Endodermal cell (in vitro differentiated cells): ENCODE measurements around the gene OSBPL5. TPM values are rescaled to one million over a fixed set of nuclear protein-coding genes. Genes with fewer than 3 reads are reported as not detected.

ENCODE experiments used
- DNase-seq: peaks from one replicate; pipeline ENCODE4 v3.0.0-alpha.2; 2017
- H3K27ac ChIP-seq: 2 replicates; pipeline ENCODE4 v1.5.1; 2013; ENCODE audit warnings: mild to moderate bottlenecking, low read depth, low read length, moderate library complexity
- H3K27me3 ChIP-seq: 2 replicates; pipeline ENCODE4 v1.6.1; 2013; ENCODE audit warnings: mild to moderate bottlenecking, low read length, moderate library complexity; ENCODE audit not compliant: insufficient read depth, control insufficient read depth, poor library complexity, severe bottlenecking
- H3K36me3 ChIP-seq: 2 replicates; pipeline ENCODE4 v1.7.0; 2013; ENCODE audit warnings: mild to moderate bottlenecking, low read length, moderate library complexity; ENCODE audit not compliant: control insufficient read depth, insufficient read depth
- H3K4me1 ChIP-seq: one replicate; pipeline ENCODE4 v1.7.0; 2013; ENCODE audit warnings: low read length; ENCODE audit not compliant: control insufficient read depth, insufficient read depth
- H3K4me3 ChIP-seq: 2 replicates; pipeline ENCODE4 v1.5.1; 2013; ENCODE audit warnings: mild to moderate bottlenecking, low read length, moderate library complexity
- H3K9ac ChIP-seq: 2 replicates; pipeline ENCODE4 v1.6.1; 2013; ENCODE audit warnings: mild to moderate bottlenecking, low read length, moderate library complexity; ENCODE audit not compliant: poor library complexity, severe bottlenecking; ENCODE audit errors: extremely low read depth
- H3K9me3 ChIP-seq: 2 replicates; pipeline ENCODE4 v1.6.1; 2013; ENCODE audit warnings: mild to moderate bottlenecking, low read length, moderate library complexity; ENCODE audit not compliant: control insufficient read depth
- H3K27ac Mint-ChIP-seq: 2 replicates; pipeline ENCODE4 v1.8.0; 2020; ENCODE audit warnings: mixed read lengths
- H3K27me3 Mint-ChIP-seq: 2 replicates; pipeline ENCODE4 v1.8.0; 2021; ENCODE audit warnings: mild to moderate bottlenecking, mixed read lengths; ENCODE audit not compliant: insufficient read depth
- H3K36me3 Mint-ChIP-seq: 2 replicates; pipeline ENCODE4 v1.8.0; 2020; ENCODE audit warnings: low read depth, mixed read lengths
- H3K4me1 Mint-ChIP-seq: 2 replicates; pipeline ENCODE4 v1.8.0; 2020; ENCODE audit warnings: mixed read lengths
- H3K4me3 Mint-ChIP-seq: 2 replicates; pipeline ENCODE4 v1.8.0; 2020; ENCODE audit warnings: mild to moderate bottlenecking, moderate library complexity, mixed read lengths
- H3K9me3 Mint-ChIP-seq: 2 replicates; pipeline ENCODE4 v1.8.0; 2020; ENCODE audit warnings: mild to moderate bottlenecking, mixed read lengths
- WGBS, 2 experiments: methylation state at CpG; one replicate each; pipeline versions ENCODE4 v1.1.5 to v1.1.7; 2013; ENCODE audit warnings: missing lambda C conversion rate in 2 of 2, mixed read lengths in 1 of 2; ENCODE audit not compliant: insufficient coverage in 1 of 2, insufficient read length in 1 of 2; 5-methylcytosine and 5-hydroxymethylcytosine counted together
- total RNA-seq, 2 donors: library from RNA; stranded (reverse); fragmentation: NEBNext Ultra II Directional in 1 of 2; extraction: Animal tissue kit (Norgen Biotek cat#: 25700) in 1 of 2; gene quantifications; 2 replicates in 1 of 2; 3 replicates in 1 of 2; pipeline ENCODE4 v1.2.1, GENCODE V29; 2021
- TF ChIP-seq, protein P1 (sequence below): fragments of 200-600 bp; sonication (generic); conservative IDR thresholded peaks from 2 replicates; pipeline ENCODE4 v1.5.0; 2021; ENCODE audit warnings: antibody characterized with exemption, mild to moderate bottlenecking

OSBPL5 gene
- total RNA-seq, 2 donors from 2014 or later, result 1.2 to 4.8 TPM

DNA sequence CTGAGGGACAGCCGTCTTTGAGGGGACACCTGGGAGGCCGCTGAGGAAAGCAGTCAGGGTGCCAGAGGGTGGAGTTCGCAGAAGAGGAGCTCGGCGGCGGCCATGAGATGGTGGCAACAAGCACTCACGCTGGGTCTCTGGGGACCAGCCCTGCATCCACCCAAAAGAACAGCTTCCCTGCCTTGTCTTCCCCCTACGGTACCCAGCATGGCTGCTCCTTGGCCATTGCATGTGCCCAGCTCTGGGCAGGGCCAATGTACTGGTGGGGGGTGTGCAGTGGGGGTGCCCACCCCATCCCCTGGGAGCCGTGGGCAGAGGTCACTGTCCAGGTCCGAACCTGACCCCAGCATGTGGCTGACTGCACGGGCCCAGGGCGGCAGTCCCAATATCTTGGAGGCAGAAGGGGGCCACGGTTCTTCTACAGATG is 42.3 kb downstream of the OSBPL5 start:
- WGBS, 2 experiments, result 93 to 100% methylated on average over 3 to 13 of the region's 13 CpGs
- no peak overlapping the region for H3K4me3 Mint-ChIP-seq
- H3K27me3 Mint-ChIP-seq, result peaks cover 4% of the 10 kb centered on the region
- Histone ChIP-seq H3K4me3 (no peak overlapping the region), H3K36me3 (no peaks in the 10 kb centered on the region), H3K27ac (no peak overlapping the region), H3K9me3 (no peaks in the 10 kb centered on the region), H3K9ac (no peak overlapping the region), H3K4me1 (no peaks in the 10 kb centered on the region), H3K27me3 (no peaks in the 10 kb centered on the region)
- H3K36me3 Mint-ChIP-seq, result peaks cover 11% of the 10 kb centered on the region
- TF ChIP-seq, protein P1, sequence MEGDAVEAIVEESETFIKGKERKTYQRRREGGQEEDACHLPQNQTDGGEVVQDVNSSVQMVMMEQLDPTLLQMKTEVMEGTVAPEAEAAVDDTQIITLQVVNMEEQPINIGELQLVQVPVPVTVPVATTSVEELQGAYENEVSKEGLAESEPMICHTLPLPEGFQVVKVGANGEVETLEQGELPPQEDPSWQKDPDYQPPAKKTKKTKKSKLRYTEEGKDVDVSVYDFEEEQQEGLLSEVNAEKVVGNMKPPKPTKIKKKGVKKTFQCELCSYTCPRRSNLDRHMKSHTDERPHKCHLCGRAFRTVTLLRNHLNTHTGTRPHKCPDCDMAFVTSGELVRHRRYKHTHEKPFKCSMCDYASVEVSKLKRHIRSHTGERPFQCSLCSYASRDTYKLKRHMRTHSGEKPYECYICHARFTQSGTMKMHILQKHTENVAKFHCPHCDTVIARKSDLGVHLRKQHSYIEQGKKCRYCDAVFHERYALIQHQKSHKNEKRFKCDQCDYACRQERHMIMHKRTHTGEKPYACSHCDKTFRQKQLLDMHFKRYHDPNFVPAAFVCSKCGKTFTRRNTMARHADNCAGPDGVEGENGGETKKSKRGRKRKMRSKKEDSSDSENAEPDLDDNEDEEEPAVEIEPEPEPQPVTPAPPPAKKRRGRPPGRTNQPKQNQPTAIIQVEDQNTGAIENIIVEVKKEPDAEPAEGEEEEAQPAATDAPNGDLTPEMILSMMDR, result no peak
- peaks cover 9% of the 10 kb centered on the region for H3K9me3 Mint-ChIP-seq
- no peak overlapping the region for H3K27ac Mint-ChIP-seq
- DNase-seq, result no peak
- no peaks in the 10 kb centered on the region for H3K4me1 Mint-ChIP-seq

DNA sequence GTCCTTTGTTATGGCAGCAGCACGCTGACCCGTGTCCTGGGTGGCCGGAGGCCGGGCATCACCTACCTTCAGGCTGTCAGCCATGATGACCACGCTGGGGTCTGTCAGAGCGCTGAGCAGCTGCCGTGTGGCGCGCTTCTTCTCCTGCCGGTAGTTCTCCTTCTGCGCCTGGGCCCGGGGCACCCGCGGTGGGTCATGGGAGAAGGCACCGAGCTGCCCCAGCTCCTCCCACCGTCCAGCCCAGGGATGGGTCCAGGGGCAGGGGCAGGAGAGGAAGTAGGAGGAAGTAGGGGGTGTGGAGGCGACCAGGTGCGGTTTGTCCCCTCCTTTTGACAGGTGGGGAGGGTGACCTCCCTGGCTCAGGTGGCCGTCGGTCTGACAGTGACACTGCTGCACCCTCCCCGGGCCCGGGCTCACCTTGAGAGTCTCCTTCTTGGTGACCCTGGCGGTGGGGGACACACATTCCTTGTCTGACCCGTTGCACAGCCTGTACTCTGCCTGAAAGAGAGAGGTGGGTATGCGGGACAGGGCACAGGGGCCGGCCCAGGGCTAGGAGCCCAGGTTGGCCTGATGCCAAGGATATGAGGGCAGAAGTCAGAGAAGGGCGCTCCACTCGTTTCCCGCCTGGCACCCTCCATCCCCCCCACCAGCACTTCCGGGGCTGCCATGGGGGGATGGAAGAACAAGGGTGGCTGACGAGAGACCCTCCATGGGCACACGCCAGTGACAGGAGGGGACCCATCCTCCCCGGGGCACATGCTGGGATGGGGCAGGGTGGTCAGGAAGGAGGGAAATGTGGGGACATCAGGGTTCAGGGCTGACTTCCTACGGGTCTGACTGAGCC is 43.0 kb downstream of the OSBPL5 start:
- Mint-ChIP-seq H3K27me3 (peaks cover 2% of the 10 kb centered on the region), H3K36me3 (peaks cover 17% of the 10 kb centered on the region), H3K4me1 (no peaks in the 10 kb centered on the region), H3K27ac (no peak overlapping the region), H3K4me3 (no peak overlapping the region), H3K9me3 (peaks cover 16% of the 10 kb centered on the region)
- peak; percentile 37 for DNase-seq
- no peak overlapping the region for H3K27ac ChIP-seq
- H3K4me1 ChIP-seq, result no peaks in the 10 kb centered on the region
- no peaks in the 10 kb centered on the region for H3K9me3 ChIP-seq
- TF ChIP-seq, protein P1, result no peak
- no peaks in the 10 kb centered on the region for H3K36me3 ChIP-seq
- H3K27me3 ChIP-seq, result no peaks in the 10 kb centered on the region
- WGBS, 2 experiments, result 93 to 94% methylated on average over 8 to 31 of the region's 34 CpGs
- no peak overlapping the region for H3K9ac ChIP-seq
- no peak overlapping the region for H3K4me3 ChIP-seq

DNA sequence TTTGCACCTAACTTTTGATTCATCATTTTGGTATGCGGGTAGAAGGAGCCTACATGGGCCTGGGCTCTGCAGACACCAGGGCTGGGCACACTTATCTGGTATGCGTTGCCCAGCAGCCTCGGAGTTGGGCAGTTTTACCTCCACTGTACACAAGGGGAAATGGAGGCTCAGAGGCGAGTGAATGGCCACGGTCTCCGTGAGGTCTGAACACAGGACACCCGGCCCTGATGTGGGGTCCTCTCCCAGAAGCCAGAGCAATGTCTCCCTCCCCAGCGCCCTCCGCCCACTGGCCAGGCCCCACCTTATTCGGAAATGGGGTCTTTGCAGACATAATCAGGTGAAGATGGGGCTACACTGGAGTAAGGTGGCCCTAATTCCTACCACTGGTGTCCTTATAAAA is 43.7 kb downstream of the OSBPL5 start:
- Mint-ChIP-seq H3K36me3 (peaks cover 21% of the 10 kb centered on the region), H3K4me1 (no peaks in the 10 kb centered on the region), H3K27me3 (peaks cover 2% of the 10 kb centered on the region), H3K27ac (no peak overlapping the region), H3K4me3 (no peak overlapping the region), H3K9me3 (peaks cover 23% of the 10 kb centered on the region)
- Histone ChIP-seq H3K36me3 (no peaks in the 10 kb centered on the region), H3K27me3 (no peaks in the 10 kb centered on the region), H3K4me3 (no peak overlapping the region), H3K4me1 (no peaks in the 10 kb centered on the region), H3K27ac (no peak overlapping the region), H3K9ac (no peak overlapping the region), H3K9me3 (peaks cover 2% of the 10 kb centered on the region)
- WGBS, 2 experiments, result 94 to 98% methylated on average over 5 to 10 of the region's 10 CpGs
- peak; percentile 34 for DNase-seq
- TF ChIP-seq, protein P1, result no peak
